ENCODE results near the gene SMIM36.
"Not testable (repeated sequence)": the region's sequence is repeated elsewhere in the genome, so short reads cannot be mapped to it uniquely, and the experiment has no call there.

The SMIM36 gene

GRCh38 chr17:55407641-55408566, 103.3 kb downstream of the SMIM36 start:
- H3K9ac ChIP-seq: no peak overlapping the region
- peaks cover 99% of the 10 kb centered on the region for H3K36me3 ChIP-seq
- no peak overlapping the region for H3K4me2 ChIP-seq
- H3K4me3 ChIP-seq: no peak overlapping the region
- no peak overlapping the region for H3K27ac ChIP-seq
- H3K9me3 ChIP-seq: no peaks in the 10 kb centered on the region
- no peak for TF ChIP-seq Cebpa-rat (IDR thresholded peaks at IDR 0.05)
- no peaks in the 10 kb centered on the region for H4K20me1 ChIP-seq
- H3K27me3 ChIP-seq: no peaks in the 10 kb centered on the region
- H3K4me1 ChIP-seq: peaks cover 15% of the 10 kb centered on the region

GRCh38 chr17:55405600-55405999, 105.7 kb downstream of the SMIM36 start:
- Histone ChIP-seq H4K20me1 (no peaks in the 10 kb centered on the region), H3K4me2 (no peak overlapping the region), H3K9me3 (no peaks in the 10 kb centered on the region), H3K4me3 (no peak overlapping the region), H3K27ac (no peak overlapping the region), H3K27me3 (no peaks in the 10 kb centered on the region), H3K9ac (no peak overlapping the region), H3K4me1 (peaks cover 15% of the 10 kb centered on the region), H3K36me3 (peaks cover 99% of the 10 kb centered on the region)
- TF ChIP-seq Cebpa-rat (IDR thresholded peaks at IDR 0.05): no peak

GRCh38 chr17:55404197-55404596, 107.1 kb downstream of the SMIM36 start:
- peaks cover 99% of the 10 kb centered on the region for H3K36me3 ChIP-seq
- not testable (repeated sequence) for H3K27ac ChIP-seq, H4K20me1 ChIP-seq, H3K4me3 ChIP-seq, H3K4me1 ChIP-seq, H3K27me3 ChIP-seq, H3K9me3 ChIP-seq, H3K9ac ChIP-seq, H3K4me2 ChIP-seq

GRCh38 chr17:55402374-55402773, 108.9 kb downstream of the SMIM36 start:
- Histone ChIP-seq H3K4me3 (no peak overlapping the region), H3K9me3 (no peaks in the 10 kb centered on the region), H3K27ac (no peak overlapping the region), H3K9ac (no peak overlapping the region), H3K4me2 (no peak overlapping the region), H3K4me1 (no peaks in the 10 kb centered on the region), H3K36me3 (peaks cover 99% of the 10 kb centered on the region), H3K27me3 (no peaks in the 10 kb centered on the region), H4K20me1 (no peaks in the 10 kb centered on the region)
- no peak for TF ChIP-seq Cebpa-rat (IDR thresholded peaks at IDR 0.05)

Data from BLaER1 (cell line).